ENCODE results near the gene ZNF281. TPM values are rescaled to one million over a fixed set of nuclear protein-coding genes. Genes with fewer than 3 reads are reported as not detected.

The ZNF281 gene
- total and polyA plus RNA-seq, 9 of the 15 experiments (the other 6 are each of a cell fraction or from before 2014, with no cell fraction given): 9.6 to 24.9 (median 16.5) TPM

- 18% methylated on average over 6 of the region's 6 CpGs for WGBS (ENCODE audit: insufficient coverage, low coverage, missing lambda C conversion rate)
- in situ Hi-C loops (cut with MboI): no loop called here
- no peak overlapping the region for H3K4me2 ChIP-seq (ENCODE audit: insufficient read depth, low read length)
Measured at GRCh38 chr1:200457810-200458209, 48.0 kb upstream of the ZNF281 start.

More at GRCh38 chr1:200457810-200458209, 48.0 kb upstream of the ZNF281 start:
- TF ChIP-seq GTF2F1 (IDR thresholded peaks at IDR 0.05; ENCODE audit: low read depth, low read length) (no peak), MAX (CRISPR knock-in tag; IDR thresholded peaks at IDR 0.05) (no peak), ZNF197 (CRISPR knock-in tag; IDR thresholded peaks at IDR 0.05; ENCODE audit: low read depth) (no peak), HLTF (IDR thresholded peaks at IDR 0.05) (no peak), LARP7 (IDR thresholded peaks at IDR 0.05) (no peak), TFAP4 (CRISPR knock-in tag; IDR thresholded peaks at IDR 0.05; ENCODE audit: borderline replicate concordance) (no peak), ZNF644 (tag; IDR thresholded peaks at IDR 0.05; ENCODE audit: low read depth) (no peak), ATF7 (IDR thresholded peaks at IDR 0.05) (no peak), ZNF57 (CRISPR knock-in tag; IDR thresholded peaks at IDR 0.05) (no peak), NFE2 (IDR thresholded peaks at IDR 0.05; ENCODE audit: low read depth) (no peak), ZNF75A (CRISPR knock-in tag; IDR thresholded peaks at IDR 0.05) (no peak), USF2 (CRISPR knock-in tag; IDR thresholded peaks at IDR 0.05) (no peak), ZNF232 (CRISPR knock-in tag; IDR thresholded peaks at IDR 0.05) (no peak), HES1 (IDR thresholded peaks at IDR 0.05; ENCODE audit: low read depth) (no peak), ZNF3 (CRISPR knock-in tag; IDR thresholded peaks at IDR 0.05) (no peak), POLR2A (conservative IDR thresholded peaks at IDR 0.05) (no peak)
- Histone ChIP-seq H3K9me3 (replicated peaks; ENCODE audit: control insufficient read depth, insufficient read depth, low read depth, low read length) (no peaks in the 10 kb centered on the region), H3K27ac (ENCODE audit: extremely low read depth, low read depth, low read length) (no peak overlapping the region), H3K27me3 (ENCODE audit: control insufficient read depth in 2 of 2, insufficient read depth in 2 of 2, low read length in 2 of 2) (peaks cover 3 to 8% of the 10 kb centered on the region in 2 experiments; a peak in 3 of 5 replicates), H4K20me1 (replicated peaks; ENCODE audit: control insufficient read depth, insufficient read depth, low read length) (no peaks in the 10 kb centered on the region), H3K36me3 (ENCODE audit: control insufficient read depth, insufficient read depth, low read length) (no peaks in the 10 kb centered on the region), H3K4me1 (replicated peaks in 1 of 2; ENCODE audit: control insufficient read depth in 2 of 2, insufficient read depth in 2 of 2, low read length in 2 of 2) (peaks cover 4 to 5% of the 10 kb centered on the region in 2 experiments; a peak in 2 of 5 replicates), H3K9me1 (ENCODE audit: control insufficient read depth, insufficient read depth, low read length) (no peaks in the 10 kb centered on the region), H3K4me3 (no peak overlapping the region), H2AFZ (ENCODE audit: low read depth, low read length) (no peak overlapping the region), H3K9ac (ENCODE audit: insufficient read depth in 1 of 2, low read depth in 2 of 2, low read length in 2 of 2) (no peak overlapping the region), H3K79me2 (ENCODE audit: control insufficient read depth, insufficient read depth, low read length) (no peaks in the 10 kb centered on the region)
- no peak for DNase-seq (ENCODE audit: extremely low read depth in 1 of 4, low spot score in 3 of 4)
- ChIA-PET CTCF (ENCODE audit: low intra/inter-chr PET ratio) (no interaction called here), POLR2A (interaction anchor here (0.8 to 1.4 kb wide), 2 partner anchors 16 to 309 kb away, joined by 3 read pairs; no protein-coding TSS in a partner anchor)
- BruUV-seq (replicated peaks): no TSS peak
- FAIRE-seq: no peak
- intact Hi-C loops (cut with micrococcal nuclease): no loop called here
- ATAC-seq: no peak

Data from K562 (cell line).